ENCODE data around the gene TAS1R1.
A peak's percentile ranks its signal among the peaks of the same experiment; 100 is the strongest.
"Not testable (repeated sequence)": the region's sequence is repeated elsewhere in the genome, so short reads cannot be mapped to it uniquely, and the experiment has no call there.

The TAS1R1 gene

GRCh38 chr1:6588893-6589520 lies 33.9 kb downstream of the TAS1R1 start:
- DNase-seq (ENCODE audit: low read depth in 2 of 2), result no peak

- no peak for DNase-seq (ENCODE audit: low read depth in 2 of 2)
These were observed 34.9 kb downstream of the TAS1R1 start for GRCh38 chr1:6590046-6590445.

GRCh38 chr1:6591222-6591621 lies 36.1 kb downstream of the TAS1R1 start:
- DNase-seq (ENCODE audit: low read depth in 2 of 2), result no peak

GRCh38 chr1:6591644-6592043 lies 36.5 kb downstream of the TAS1R1 start:
- DNase-seq (ENCODE audit: low read depth in 2 of 2), result no peak

- no peak for DNase-seq (ENCODE audit: low read depth in 2 of 2)
These were observed 37.3 kb downstream of the TAS1R1 start for GRCh38 chr1:6592441-6592840.

GRCh38 chr1:6592865-6593593 lies 37.9 kb downstream of the TAS1R1 start:
- no peak for DNase-seq (ENCODE audit: low read depth in 2 of 2)

GRCh38 chr1:6593810-6594209 lies 38.7 kb downstream of the TAS1R1 start:
- no peak for DNase-seq (ENCODE audit: low read depth in 2 of 2)

- DNase-seq (ENCODE audit: low read depth in 2 of 2), result no peak
These were observed 40.1 kb downstream of the TAS1R1 start for GRCh38 chr1:6594977-6595740.

- no peak for DNase-seq (ENCODE audit: low read depth in 2 of 2)
These were observed 41.2 kb downstream of the TAS1R1 start for GRCh38 chr1:6596351-6596750.

GRCh38 chr1:6596886-6597776 lies 42.0 kb downstream of the TAS1R1 start:
- DNase-seq (ENCODE audit: low read depth in 2 of 2), result no peak

- DNase-seq (ENCODE audit: low read depth in 2 of 2), result no peak
These were observed 42.6 kb downstream of the TAS1R1 start for GRCh38 chr1:6597777-6598131.

GRCh38 chr1:6599141-6599975 lies 44.3 kb downstream of the TAS1R1 start:
- peak in 1 of 2 experiments; percentile 43 for DNase-seq (ENCODE audit: low read depth in 2 of 2)

- not testable (repeated sequence) for DNase-seq (ENCODE audit: low read depth in 2 of 2)
These were observed 44.9 kb downstream of the TAS1R1 start for GRCh38 chr1:6599991-6600390.

GRCh38 chr1:6600410-6601048 lies 45.4 kb downstream of the TAS1R1 start:
- no peak for DNase-seq (ENCODE audit: low read depth in 2 of 2)

- DNase-seq (ENCODE audit: low read depth in 2 of 2), result peak; percentile 75 to 79
These were observed 46.2 kb downstream of the TAS1R1 start for GRCh38 chr1:6601049-6601922.

- DNase-seq (ENCODE audit: low read depth in 2 of 2), result no peak
These were observed 47.0 kb downstream of the TAS1R1 start for GRCh38 chr1:6601923-6602668.

GRCh38 chr1:6602669-6603237 lies 47.6 kb downstream of the TAS1R1 start, which contains the start of gene KLHL21:
KLHL21 (minus strand) TSS chr1:6602869; CDS start chr1:6602817, 52 bp downstream.
- DNase-seq (ENCODE audit: low read depth in 2 of 2), result peak; percentile 71 to 81

- peak in 1 of 2 experiments; percentile 44 for DNase-seq (ENCODE audit: low read depth in 2 of 2)
These were observed 48.3 kb downstream of the TAS1R1 start for GRCh38 chr1:6603238-6603914.

All from stimulated activated CD4-positive, alpha-beta T cell treated with anti-CD3 and anti-CD28 coated beads, Interleukin-12 subunit alpha, Interleukin-12 subunit beta, amount 100 ng/mL, for 24 hours (primary cell).